Activated CD4-positive, alpha-beta T cell treated with anti-CD3 and anti-CD28 coated beads for 36 hours (primary cell): ENCODE measurements around the gene DTL. TPM values are rescaled to one million over a fixed set of nuclear protein-coding genes. Genes with fewer than 3 reads are reported as not detected.
A peak's percentile ranks its signal among the peaks of the same experiment; 100 is the strongest.

ENCODE experiments used
- ATAC-seq: fragments of 200-7000 bp; cut with Tn5 transposase; one replicate; pipeline ENCODE4 v1.10.0; 2021; ENCODE audit warnings: mild to moderate bottlenecking, moderate library complexity
- CTCF ChIA-PET: fragments of 350-600 bp; sonication (Branson Sonifier 250); formaldehyde crosslinking; loops from one replicate; lab custom pipeline; 2021; ENCODE audit warnings: antibody characterized with exemption; lab: Charles Lee
- POLR2A ChIA-PET: fragments of 350-600 bp; sonication (Branson Sonifier 250); formaldehyde crosslinking; loops from one replicate; lab custom pipeline; 2021; ENCODE audit warnings: antibody characterized with exemption, inconsistent platforms; lab: Charles Lee
- DNase-seq: peaks from one replicate; pipeline ENCODE4 v3.0.0-alpha.2; 2020
- H3K27ac Mint-ChIP-seq: one replicate; pipeline ENCODE4 v1.8.0; 2021; ENCODE audit warnings: mixed read lengths
- H3K27me3 Mint-ChIP-seq: one replicate; pipeline ENCODE4 v1.8.0; 2021; ENCODE audit warnings: mixed read lengths
- H3K36me3 Mint-ChIP-seq: one replicate; pipeline ENCODE4 v1.8.0; 2021; ENCODE audit warnings: low read depth, mixed read lengths
- H3K4me1 Mint-ChIP-seq: one replicate; pipeline ENCODE4 v1.8.0; 2021; ENCODE audit warnings: mixed read lengths
- H3K4me3 Mint-ChIP-seq: one replicate; pipeline ENCODE4 v1.8.0; 2021; ENCODE audit warnings: mild to moderate bottlenecking, moderate library complexity, mixed read lengths
- H3K9me3 Mint-ChIP-seq: one replicate; pipeline ENCODE4 v1.8.0; 2021; ENCODE audit warnings: low read depth, mixed read lengths
- intact Hi-C, 2 experiments: fragments of 100-400 bp; cut with DNase I in 1 of 2; cut with micrococcal nuclease in 1 of 2; formaldehyde crosslinking; loops; one replicate each; pipeline versions ENCODE4 v1.14.2 to v1.15.1; 2022 to 2024; cut with DNase I, micrococcal nuclease
- total RNA-seq, 2 experiments: library from RNA; stranded (reverse); gene quantifications; one replicate each; pipeline ENCODE4 v1.2.3, GENCODE V29; 2021

DTL gene
- total RNA-seq, 2 experiments from 2014 or later: 82.1 to 114 TPM

DNA sequence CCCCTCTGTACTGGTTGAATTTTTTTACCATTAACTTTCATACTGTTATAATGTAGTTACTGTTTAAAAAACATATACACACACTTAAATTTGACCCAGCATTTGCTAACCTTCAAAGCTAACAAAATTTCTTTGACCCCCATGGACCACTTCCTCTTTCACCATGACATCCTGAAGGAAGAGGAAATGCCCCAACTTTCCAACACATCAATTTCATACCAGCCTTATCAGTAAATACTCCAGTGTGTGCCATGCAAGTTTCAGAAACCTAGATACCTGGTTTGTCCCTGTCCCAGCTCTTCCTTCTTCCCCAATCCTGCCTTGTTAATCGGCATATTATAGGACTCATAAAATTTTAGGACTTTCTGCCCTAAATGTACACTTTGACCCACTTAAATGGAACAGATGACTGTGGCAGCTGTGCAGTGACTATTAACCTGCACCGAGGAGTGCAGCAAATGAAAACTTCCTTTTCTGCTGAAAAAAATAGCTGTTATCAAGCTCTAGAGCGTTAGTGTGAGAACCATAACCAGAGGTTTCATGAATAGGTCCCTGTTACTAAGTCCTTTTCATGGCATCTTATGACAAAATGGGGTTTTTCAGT lies 54.1 kb downstream of the DTL start:
- H3K36me3 Mint-ChIP-seq: peaks cover 77% of the 10 kb centered on the region
- DNase-seq: no peak
- H3K27ac Mint-ChIP-seq: no peak overlapping the region
- no peak for ATAC-seq
- H3K9me3 Mint-ChIP-seq: no peaks in the 10 kb centered on the region
- ChIA-PET CTCF (interaction anchor here (1.1 to 1.9 kb wide), 2 partner anchors 54 to 366 kb away, joined by 3 to 6 read pairs; partner anchors contain the start of genes DTL and INTS7), POLR2A (no interaction called here)
- H3K4me3 Mint-ChIP-seq: no peak overlapping the region
- peaks cover 6% of the 10 kb centered on the region for H3K4me1 Mint-ChIP-seq
- no peaks in the 10 kb centered on the region for H3K27me3 Mint-ChIP-seq
- intact Hi-C loops: no loop called here

DNA sequence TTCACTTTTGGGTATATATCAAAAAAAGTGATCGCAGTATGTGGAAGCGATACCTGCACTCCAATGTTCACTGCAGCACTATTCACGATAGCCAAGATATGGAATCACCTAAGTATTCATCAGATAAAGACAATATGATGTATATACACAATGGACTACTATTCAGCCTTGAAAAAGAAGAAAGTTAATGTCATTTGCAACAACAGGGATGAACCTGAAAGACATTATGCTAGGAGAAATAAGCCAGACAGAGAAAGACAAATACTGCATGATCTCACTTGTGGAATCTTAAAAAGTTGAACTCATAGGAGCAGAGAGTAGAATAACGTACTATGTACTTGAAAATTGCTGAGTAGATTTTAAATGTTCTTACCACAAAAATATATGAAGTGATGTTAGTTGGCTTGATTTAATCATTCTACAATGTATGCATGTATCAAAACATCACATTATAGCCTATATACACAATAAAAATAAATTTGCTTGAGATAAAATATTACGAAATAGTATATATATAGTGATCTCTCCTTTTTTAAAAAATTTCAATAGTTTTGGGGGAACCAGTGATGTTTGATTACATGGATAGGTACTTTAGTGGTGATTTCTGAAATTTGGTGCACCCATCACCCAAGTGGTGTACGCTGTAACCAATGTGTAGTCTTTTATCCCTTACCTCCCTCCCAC lies 56.0 kb downstream of the DTL start:
- Mint-ChIP-seq H3K4me1 (peaks cover 6% of the 10 kb centered on the region), H3K36me3 (peaks cover 83% of the 10 kb centered on the region), H3K9me3 (peaks cover 8% of the 10 kb centered on the region), H3K27ac (no peak overlapping the region), H3K4me3 (no peak overlapping the region), H3K27me3 (no peaks in the 10 kb centered on the region)
- intact Hi-C loops: no loop called here
- ChIA-PET CTCF (no interaction called here), POLR2A (no interaction called here)
- DNase-seq (no peak), ATAC-seq (no peak)

DNA sequence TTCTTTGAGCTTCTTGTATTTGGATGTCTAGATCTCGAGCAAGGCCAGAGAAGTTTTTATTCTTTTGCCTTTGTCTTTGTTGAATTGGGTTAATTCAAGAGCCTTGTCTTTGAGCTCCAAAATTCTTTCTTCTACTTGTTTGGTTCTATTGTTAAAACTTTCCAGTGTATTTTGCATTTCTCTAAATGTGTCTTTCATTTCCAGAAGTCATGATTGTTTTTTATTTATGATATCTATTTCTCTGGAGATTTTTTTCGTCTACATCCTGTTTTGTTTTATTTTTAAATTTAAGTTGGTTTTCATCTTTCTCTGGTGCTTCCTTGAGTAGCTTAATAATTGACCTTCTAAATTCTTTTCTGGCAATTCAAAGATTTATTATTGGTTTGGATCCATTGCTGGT lies 61.8 kb downstream of the DTL start:
- ChIA-PET CTCF (interaction anchor here (0.7 to 1.6 kb wide), 4 partner anchors 9 to 271 kb away, joined by 3 to 5 read pairs (median 3); no protein-coding TSS in a partner anchor), POLR2A (no interaction called here)
- no peak overlapping the region for H3K27ac Mint-ChIP-seq

DNA sequence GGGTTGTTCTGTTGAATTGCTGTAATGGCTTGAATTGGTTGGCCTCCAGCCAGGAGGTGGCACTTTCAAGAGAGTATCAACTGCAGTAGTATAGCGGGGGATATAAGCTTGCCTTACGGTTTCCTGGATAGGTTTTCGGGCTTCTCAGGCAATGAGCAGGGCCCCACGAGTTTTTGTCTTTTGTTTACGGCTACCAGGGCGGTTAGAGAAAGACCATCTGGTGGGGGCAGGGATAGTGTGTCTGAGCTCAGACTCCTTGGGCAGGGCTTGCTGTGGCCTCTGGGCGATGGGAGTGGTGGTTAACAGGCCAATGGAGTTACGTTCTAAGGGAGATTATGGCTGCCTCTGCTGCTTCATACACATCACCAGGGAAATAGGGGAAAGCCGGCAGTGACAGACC lies 62.8 kb downstream of the DTL start:
- POLR2A ChIA-PET: no interaction called here

More for the DNA sequence above, 61.8 kb downstream of the DTL start:
- Mint-ChIP-seq H3K27me3 (no peaks in the 10 kb centered on the region), H3K4me1 (peaks cover 10% of the 10 kb centered on the region), H3K9me3 (peaks cover 10% of the 10 kb centered on the region), H3K4me3 (no peak overlapping the region), H3K36me3 (peaks cover 92% of the 10 kb centered on the region)
- ATAC-seq (no peak), DNase-seq (no peak)
- intact Hi-C loops: no loop called here

DNA sequence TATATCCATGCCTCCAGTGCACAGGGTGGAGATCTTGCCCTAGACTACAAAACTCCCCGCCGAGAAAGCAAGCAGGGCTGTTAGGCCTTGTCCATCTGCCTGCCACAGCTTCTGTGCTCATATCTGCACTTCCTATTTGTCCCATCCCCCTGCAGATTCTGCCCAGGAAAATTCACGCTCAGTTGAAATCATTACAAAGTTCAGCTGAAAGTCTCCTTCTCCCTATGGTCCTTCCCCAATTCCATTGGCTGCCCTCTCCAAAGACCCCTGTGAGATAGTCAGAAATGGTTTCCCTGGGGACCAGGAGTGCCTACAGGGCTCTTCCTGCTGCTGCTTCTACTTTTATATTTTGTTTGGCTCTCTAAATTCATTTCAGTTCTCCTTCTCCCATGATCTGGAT lies 63.2 kb downstream of the DTL start:
- H3K4me1 Mint-ChIP-seq: peaks cover 10% of the 10 kb centered on the region
- ATAC-seq: no peak
- CTCF ChIA-PET: interaction anchor here (0.9 kb wide), 1 partner anchor 357 kb away, joined by 3 read pairs; no protein-coding TSS in a partner anchor
- no peaks in the 10 kb centered on the region for H3K27me3 Mint-ChIP-seq
- H3K4me3 Mint-ChIP-seq: no peak overlapping the region
- no peak for DNase-seq
- H3K27ac Mint-ChIP-seq: no peak overlapping the region
- intact Hi-C loops: no loop called here
- peaks cover 86% of the 10 kb centered on the region for H3K36me3 Mint-ChIP-seq
- peaks cover 10% of the 10 kb centered on the region for H3K9me3 Mint-ChIP-seq
- POLR2A ChIA-PET: no interaction called here

More for the DNA sequence above, 62.8 kb downstream of the DTL start:
- peaks cover 10% of the 10 kb centered on the region for H3K9me3 Mint-ChIP-seq
- CTCF ChIA-PET: no interaction called here
- H3K4me3 Mint-ChIP-seq: no peak overlapping the region
- H3K36me3 Mint-ChIP-seq: peaks cover 87% of the 10 kb centered on the region
- no peaks in the 10 kb centered on the region for H3K27me3 Mint-ChIP-seq
- no peak overlapping the region for H3K27ac Mint-ChIP-seq
- DNase-seq (no peak), ATAC-seq (no peak)
- peaks cover 10% of the 10 kb centered on the region for H3K4me1 Mint-ChIP-seq
- intact Hi-C loops: no loop called here

DNA sequence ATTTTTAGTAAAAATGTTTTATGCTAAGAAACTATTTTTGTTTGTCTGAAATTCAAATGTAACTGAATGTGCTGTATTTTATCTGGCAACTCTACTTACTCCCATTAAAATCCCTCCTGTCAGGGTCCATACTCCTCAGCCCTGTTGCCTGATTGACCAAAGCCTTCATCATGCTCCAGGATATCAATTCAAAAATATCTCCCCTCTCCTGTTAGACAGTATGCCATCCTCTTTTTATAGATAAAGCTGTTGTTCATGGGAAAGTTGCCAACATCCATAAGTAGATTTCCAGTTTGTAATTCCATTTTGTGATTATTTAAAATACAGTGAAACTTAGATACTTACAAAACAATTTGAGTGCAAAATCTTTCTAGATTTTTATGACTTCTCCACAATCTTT lies 65.7 kb downstream of the DTL start:
- Mint-ChIP-seq H3K27me3 (no peaks in the 10 kb centered on the region), H3K36me3 (peaks cover 84% of the 10 kb centered on the region), H3K4me3 (no peak overlapping the region), H3K4me1 (peaks cover 12% of the 10 kb centered on the region), H3K27ac (no peak overlapping the region), H3K9me3 (peaks cover 4% of the 10 kb centered on the region)
- CTCF ChIA-PET: interaction anchor here (1.1 to 1.9 kb wide), 3 partner anchors 41 to 354 kb away, joined by 4 to 8 read pairs (median 7); partner anchors contain the start of genes DTL and INTS7
- POLR2A ChIA-PET: no interaction called here
- ATAC-seq (no peak), DNase-seq (no peak)
- intact Hi-C loops: no loop called here

DNA sequence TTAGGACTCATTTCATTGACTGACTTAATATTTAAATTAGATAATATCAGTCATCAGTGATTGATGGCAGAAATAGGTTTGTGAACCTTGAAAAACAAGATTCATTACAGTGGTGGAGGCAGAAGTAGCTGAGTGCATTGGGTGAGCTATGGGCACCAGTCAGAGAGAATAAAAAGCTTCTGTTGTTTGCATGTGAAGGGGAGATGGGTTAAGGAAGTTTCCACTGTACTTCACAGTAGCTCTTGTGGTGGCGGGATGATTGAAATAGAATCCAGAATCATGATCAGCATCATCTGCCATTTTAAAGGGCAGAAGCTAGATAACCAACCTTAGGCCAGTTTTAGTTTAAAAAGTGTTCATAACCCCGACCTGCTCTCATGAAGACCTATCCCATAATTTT lies 66.2 kb downstream of the DTL start:
- Mint-ChIP-seq H3K9me3 (peaks cover 2% of the 10 kb centered on the region), H3K36me3 (peaks cover 81% of the 10 kb centered on the region), H3K4me3 (no peak overlapping the region), H3K4me1 (peaks cover 13% of the 10 kb centered on the region), H3K27ac (no peak overlapping the region), H3K27me3 (no peaks in the 10 kb centered on the region)
- intact Hi-C loops: no loop called here
- ChIA-PET POLR2A (no interaction called here), CTCF (interaction anchor here (0.8 to 1.9 kb wide), 3 partner anchors 67 to 354 kb away, joined by 3 to 8 read pairs (median 7); partner anchors contain the start of genes DTL and INTS7)
- ATAC-seq (peak; percentile 53), DNase-seq (no peak)

DNA sequence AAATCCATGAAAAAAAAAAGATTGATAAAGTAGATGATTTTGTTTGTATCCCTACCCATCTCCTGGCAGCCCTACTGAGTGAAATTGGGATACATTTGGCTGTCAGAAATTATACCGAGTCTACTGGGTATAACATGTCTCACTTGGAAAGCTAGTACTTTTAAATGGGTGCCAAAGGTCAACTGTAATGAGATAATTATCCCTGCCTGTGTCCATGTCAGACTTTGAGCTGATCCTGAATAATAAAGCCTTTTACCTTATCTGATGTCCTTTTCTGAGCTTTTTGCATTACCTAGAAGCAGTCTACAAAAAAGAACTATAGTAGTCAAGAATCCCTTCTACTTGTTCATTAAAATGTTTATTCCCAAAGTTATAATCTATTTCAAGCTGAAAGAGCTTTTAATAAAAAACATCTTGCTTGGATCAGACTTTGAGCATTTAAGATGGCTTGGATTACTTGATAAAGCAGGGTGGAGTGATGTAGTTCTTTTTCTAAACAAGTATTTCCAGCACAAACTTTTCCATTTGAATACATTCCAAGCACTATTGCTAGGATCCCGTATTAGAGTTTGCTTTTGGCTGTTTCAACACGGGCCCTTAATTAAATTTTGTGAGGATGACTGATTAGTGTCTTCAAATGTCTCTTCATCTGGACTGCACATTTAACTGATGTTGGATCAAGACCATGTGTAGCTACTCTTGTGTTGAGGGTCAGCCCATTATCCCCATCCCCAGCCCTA lies 69.2 kb downstream of the DTL start:
- intact Hi-C loops: no loop called here

DNA sequence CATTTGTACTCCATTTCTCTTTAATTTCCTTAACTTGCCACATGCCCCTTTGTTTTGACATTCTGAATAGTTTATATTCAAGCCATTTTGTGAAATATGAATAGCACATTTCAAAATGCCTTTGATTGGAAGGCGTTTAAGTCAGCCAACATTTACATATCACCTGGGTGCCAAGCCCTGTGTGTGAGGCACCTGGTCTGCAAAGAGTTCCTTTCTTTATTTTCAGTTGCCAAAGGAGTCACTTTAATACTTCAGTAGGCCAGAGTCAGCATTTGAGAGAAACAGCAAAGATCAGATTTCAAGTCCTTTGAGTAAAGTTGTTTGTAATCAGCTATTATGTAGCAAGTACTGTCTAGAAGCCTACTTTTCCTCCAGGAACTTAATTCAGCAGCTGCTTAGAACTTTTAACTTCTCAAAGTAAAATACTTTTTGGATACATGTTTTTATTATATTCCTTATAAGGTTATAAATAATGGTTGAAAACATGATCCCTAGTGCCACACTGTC lies 70.8 kb downstream of the DTL start:
- peaks cover 49% of the 10 kb centered on the region for H3K36me3 Mint-ChIP-seq
- ATAC-seq: no peak
- CTCF ChIA-PET: interaction anchor here (1.2 to 2.1 kb wide), 3 partner anchors 9 to 349 kb away, joined by 3 to 8 read pairs (median 5); no protein-coding TSS in a partner anchor

More for the DNA sequence above, 69.2 kb downstream of the DTL start:
- H3K4me3 Mint-ChIP-seq: no peak overlapping the region
- ATAC-seq: no peak
- CTCF ChIA-PET: interaction anchor here (1.3 kb wide), 1 partner anchor 42 kb away, joined by 4 read pairs; no protein-coding TSS in a partner anchor
- no peaks in the 10 kb centered on the region for H3K27me3 Mint-ChIP-seq
- H3K4me1 Mint-ChIP-seq: peaks cover 13% of the 10 kb centered on the region
- peaks cover 65% of the 10 kb centered on the region for H3K36me3 Mint-ChIP-seq
- no peak overlapping the region for H3K27ac Mint-ChIP-seq
- DNase-seq: no peak
- no peaks in the 10 kb centered on the region for H3K9me3 Mint-ChIP-seq
- POLR2A ChIA-PET: interaction anchor here (0.5 kb wide), 1 partner anchor 201 kb away, joined by 3 read pairs; no protein-coding TSS in a partner anchor

DNA sequence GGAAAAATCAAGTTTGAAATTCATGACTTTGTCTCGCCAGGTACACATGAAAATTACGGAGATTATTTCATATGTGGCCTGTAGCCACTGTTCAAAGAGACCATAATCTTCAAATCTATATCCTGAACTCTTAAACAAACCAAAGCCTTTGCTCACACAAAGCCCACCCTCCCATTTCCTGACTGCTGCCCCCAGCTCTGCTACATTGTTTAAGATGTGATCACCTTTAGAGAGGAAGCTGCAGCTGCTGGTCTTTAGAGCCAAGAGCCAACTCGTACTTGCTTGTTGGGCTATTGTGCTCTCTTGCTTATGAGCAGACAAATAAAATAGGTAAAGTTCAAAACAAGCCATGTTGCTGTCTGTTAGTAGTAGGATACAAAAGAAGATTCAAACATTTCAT lies 71.9 kb downstream of the DTL start:
- H3K27me3 Mint-ChIP-seq: no peaks in the 10 kb centered on the region
- H3K4me3 Mint-ChIP-seq: no peak overlapping the region
- ChIA-PET POLR2A (no interaction called here), CTCF (interaction anchor here (0.6 to 2.1 kb wide), 3 partner anchors 37 to 348 kb away, joined by 3 to 8 read pairs (median 3); no protein-coding TSS in a partner anchor)
- intact Hi-C loops: no loop called here
- ATAC-seq (no peak), DNase-seq (no peak)
- H3K36me3 Mint-ChIP-seq: peaks cover 41% of the 10 kb centered on the region
- no peaks in the 10 kb centered on the region for H3K9me3 Mint-ChIP-seq
- H3K4me1 Mint-ChIP-seq: peaks cover 2% of the 10 kb centered on the region
- H3K27ac Mint-ChIP-seq: no peak overlapping the region

More for the DNA sequence above, 70.8 kb downstream of the DTL start:
- no peaks in the 10 kb centered on the region for H3K27me3 Mint-ChIP-seq
- intact Hi-C loops: no loop called here
- H3K27ac Mint-ChIP-seq: no peak overlapping the region
- H3K4me3 Mint-ChIP-seq: no peak overlapping the region
- POLR2A ChIA-PET: no interaction called here
- H3K9me3 Mint-ChIP-seq: no peaks in the 10 kb centered on the region
- peaks cover 8% of the 10 kb centered on the region for H3K4me1 Mint-ChIP-seq
- DNase-seq: no peak

DNA sequence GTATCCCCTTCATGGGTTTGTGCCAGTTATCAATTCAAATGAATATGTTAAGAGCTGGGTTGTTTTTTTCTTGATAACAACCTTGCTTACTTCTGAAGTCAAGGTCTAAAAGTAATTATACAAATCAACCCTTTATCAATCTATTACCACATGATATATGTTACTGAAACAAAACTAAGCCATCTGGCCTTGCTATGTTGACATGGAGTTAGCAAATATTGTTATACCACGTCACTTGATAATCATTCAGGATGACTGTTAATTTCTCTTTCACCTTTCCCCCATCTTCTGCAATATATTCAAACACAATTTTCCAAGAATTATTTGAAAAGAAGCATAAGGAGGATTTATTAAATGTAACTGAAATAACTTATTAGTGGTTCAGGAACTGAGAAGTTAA lies 72.6 kb downstream of the DTL start:
- H3K4me1 Mint-ChIP-seq: peaks cover 2% of the 10 kb centered on the region
- H3K36me3 Mint-ChIP-seq: peaks cover 40% of the 10 kb centered on the region
- intact Hi-C loops: no loop called here
- ChIA-PET POLR2A (no interaction called here), CTCF (no interaction called here)
- H3K4me3 Mint-ChIP-seq: no peak overlapping the region
- H3K9me3 Mint-ChIP-seq: no peaks in the 10 kb centered on the region
- DNase-seq (no peak), ATAC-seq (no peak)
- no peak overlapping the region for H3K27ac Mint-ChIP-seq
- no peaks in the 10 kb centered on the region for H3K27me3 Mint-ChIP-seq
